LNCaP clone FGC (cell line): ENCODE results near the gene EXOC3L2.

Experiments
- DNase-seq: peaks from one replicate; pipeline ENCODE4 v3.0.0-alpha.2; 2011; ENCODE audit warnings: low read depth
- H3K4me3 ChIP-seq: 2 replicates; pipeline ENCODE4 v1.5.1; 2011; ENCODE audit warnings: mild to moderate bottlenecking, low read depth, low read length, control low read depth
- TF ChIP-seq, protein P1 (sequence below): IDR thresholded peaks from 2 replicates; pipeline ENCODE4 v1.5.1; 2012; ENCODE audit warnings: mild to moderate bottlenecking; ENCODE audit not compliant: control insufficient read depth, insufficient read depth; ENCODE audit errors: extremely low read depth

The EXOC3L2 gene

DNA sequence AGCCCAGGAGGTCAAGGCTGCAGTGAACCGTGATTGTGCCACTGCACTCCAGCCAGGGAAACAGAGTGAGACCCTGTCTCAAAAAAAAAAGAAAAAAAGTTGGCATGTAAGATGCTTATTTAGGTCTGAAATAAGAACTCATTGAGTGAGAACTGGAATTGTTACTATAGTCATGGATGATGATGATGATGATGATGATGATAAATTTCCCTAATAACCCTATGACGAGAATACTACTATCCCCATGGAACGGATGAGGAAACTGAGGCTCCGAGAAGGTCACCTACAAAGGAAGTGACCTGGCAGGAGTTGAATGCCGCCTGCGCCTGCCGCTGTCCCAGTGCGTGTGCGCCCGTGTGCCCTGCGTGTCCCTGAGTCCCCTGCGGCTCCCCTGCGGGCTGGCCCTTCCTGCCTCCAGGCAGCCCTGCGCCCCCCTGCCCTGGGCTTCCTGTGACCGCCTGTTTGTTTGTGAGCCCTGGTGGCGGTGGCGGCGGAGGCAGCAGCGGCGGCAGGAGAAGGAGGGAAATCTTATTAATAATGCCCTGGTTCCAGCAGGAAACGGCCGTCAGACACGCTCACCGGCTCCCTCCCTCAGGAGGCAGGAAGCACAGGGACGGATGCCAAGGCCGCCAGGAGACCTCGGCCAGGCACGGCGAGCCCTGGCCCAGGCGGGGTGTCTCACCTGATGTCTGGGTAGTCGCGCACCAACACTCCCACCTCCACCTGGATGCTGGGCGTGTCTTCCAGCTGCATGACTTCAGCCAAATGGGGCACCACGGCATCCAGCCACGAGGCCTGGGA, 29.6 kb downstream of the EXOC3L2 start:
- no peak for DNase-seq
- TF ChIP-seq, protein P1, sequence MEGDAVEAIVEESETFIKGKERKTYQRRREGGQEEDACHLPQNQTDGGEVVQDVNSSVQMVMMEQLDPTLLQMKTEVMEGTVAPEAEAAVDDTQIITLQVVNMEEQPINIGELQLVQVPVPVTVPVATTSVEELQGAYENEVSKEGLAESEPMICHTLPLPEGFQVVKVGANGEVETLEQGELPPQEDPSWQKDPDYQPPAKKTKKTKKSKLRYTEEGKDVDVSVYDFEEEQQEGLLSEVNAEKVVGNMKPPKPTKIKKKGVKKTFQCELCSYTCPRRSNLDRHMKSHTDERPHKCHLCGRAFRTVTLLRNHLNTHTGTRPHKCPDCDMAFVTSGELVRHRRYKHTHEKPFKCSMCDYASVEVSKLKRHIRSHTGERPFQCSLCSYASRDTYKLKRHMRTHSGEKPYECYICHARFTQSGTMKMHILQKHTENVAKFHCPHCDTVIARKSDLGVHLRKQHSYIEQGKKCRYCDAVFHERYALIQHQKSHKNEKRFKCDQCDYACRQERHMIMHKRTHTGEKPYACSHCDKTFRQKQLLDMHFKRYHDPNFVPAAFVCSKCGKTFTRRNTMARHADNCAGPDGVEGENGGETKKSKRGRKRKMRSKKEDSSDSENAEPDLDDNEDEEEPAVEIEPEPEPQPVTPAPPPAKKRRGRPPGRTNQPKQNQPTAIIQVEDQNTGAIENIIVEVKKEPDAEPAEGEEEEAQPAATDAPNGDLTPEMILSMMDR = no peak
- no peak overlapping the region for H3K4me3 ChIP-seq

DNA sequence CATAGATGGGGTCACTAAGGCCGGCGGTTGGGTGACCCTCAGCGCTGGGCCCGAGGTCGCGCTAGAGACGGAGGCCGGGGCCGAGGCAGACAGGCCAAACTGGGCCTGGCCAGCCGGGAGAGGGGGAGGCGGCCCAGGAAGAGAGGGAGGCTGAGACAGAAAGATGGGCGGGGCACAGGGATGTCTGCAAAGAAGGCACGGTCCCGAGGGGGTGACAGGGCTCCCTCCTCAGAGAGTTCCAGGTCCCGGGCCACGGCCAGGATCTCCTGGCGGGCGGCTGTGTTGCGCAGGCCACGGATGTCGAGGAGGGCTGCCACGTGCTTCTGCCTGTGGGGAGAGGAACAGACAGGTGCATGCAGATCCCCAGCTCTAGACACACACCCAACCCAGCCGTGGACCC, 32.2 kb downstream of the EXOC3L2 start:
- H3K4me3 ChIP-seq = no peak overlapping the region
- no peak for DNase-seq
- TF ChIP-seq, protein P1 = no peak

DNA sequence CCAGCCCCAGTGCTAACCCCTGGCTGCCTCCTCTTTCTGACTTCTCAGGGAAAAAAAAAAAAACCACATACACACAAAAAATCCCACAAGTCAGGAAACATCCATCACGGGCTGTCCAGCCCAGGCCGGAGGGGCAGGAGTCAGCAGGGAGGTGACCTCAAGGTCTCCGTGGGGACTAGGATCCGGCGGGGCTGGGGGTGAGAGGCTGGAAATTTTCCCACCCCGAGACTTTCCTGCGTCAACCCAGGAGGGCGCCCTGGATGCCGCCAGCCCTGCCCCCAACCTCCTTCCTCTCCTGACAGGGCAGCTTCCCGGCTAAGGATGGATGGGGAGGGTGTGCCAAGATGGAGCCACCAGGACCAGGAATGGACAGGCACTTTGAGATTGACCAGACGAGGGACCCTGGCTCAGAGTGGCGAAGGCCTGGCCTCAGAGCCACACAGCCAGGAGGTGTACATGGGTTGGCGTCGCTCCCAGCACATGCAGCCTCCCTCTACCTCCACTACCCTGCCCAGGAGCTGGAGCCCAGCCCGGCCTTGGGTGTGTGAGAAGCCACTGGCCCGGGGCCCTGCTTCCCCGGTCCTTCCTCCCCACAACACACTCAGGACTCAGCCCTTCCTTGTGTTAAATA, 33.3 kb downstream of the EXOC3L2 start:
- DNase-seq = peak; percentile 37
- H3K4me3 ChIP-seq = no peak overlapping the region
- TF ChIP-seq, protein P1 = no peak

DNA sequence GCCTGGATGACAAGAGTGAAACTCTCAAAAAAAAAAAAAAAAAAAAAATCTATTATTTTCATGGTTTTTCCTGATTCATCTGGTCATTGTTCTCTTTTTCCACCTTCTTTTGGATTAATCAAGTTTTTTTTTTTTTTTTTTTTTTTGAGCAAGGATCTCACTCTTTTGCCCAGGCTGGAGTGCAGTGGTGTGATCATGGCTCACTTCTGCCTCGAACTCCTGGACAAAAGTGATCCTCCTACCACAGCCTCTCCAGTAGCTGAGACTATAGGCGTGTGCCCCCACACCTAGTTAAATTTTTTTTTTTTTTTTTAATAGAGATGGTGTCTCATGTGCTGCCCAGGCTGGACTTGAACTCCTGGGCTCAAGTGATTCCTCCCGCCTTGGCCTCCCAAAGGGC, 38.9 kb downstream of the EXOC3L2 start:
- no peak overlapping the region for H3K4me3 ChIP-seq
- DNase-seq = no peak
- TF ChIP-seq, protein P1 = no peak

DNA sequence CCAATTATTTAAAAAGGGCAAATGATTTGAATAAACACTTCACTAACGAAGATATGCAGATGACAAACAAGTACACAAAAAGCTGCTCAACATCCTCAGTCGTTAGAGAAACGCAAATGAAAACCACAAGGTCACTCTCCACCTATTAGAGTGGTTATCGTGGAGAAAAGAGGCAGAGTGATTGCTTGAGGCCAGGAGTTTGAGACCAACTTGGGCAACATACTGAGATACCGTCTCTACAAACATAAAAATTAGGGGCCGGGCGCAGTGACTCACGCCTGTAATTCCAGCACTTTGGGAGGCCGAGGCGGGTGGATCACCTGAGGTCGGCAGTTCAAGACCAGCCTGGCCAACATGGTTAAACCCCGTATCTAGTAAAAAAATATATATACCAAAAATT, 39.4 kb downstream of the EXOC3L2 start:
- TF ChIP-seq, protein P1 = no peak
- no peak overlapping the region for H3K4me3 ChIP-seq
- DNase-seq = no peak

DNA sequence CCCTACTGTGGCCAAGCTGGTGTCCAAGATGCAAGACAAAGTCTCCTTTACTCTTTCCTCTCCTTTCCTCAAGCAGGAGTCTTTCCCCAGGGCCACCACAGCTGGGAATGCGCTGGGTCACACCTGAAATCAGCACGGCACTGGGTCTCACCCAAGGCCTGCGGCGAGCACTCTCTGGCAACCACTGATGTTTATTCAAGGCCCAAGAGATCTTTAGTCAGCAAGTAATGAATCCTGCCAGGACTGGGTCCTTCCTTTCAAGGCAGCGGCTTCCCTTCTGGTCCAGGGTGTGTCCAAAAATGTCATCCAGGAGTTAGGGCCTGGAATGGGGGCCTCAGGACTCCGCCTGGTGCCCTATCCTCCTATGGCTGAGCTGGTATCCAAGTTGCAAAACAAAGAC, 42.6 kb downstream of the EXOC3L2 start:
- DNase-seq = peak; percentile 39
- no peak overlapping the region for H3K4me3 ChIP-seq
- TF ChIP-seq, protein P1 = no peak

DNA sequence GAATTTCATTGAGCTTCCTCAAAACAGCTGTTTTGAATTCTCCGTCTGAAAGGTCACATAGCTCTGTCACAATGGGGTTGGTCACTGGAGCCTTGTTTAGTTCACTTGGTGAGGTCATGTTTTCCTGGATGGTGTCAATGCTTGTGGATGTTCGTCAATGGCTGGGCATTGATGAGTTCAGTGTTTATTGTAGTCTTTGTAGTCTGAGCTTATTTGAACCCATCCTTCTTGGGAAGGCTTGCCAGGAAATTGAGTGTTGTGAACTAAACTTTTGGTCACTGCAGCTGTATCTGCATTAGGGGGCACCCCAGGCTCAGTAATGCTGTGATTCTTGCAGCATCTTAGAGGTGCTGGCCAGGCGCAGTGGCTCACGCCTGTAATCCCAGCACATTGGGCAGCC, 44.6 kb downstream of the EXOC3L2 start:
- H3K4me3 ChIP-seq = no peak overlapping the region
- TF ChIP-seq, protein P1 = no peak
- DNase-seq = no peak
